Measurements from ENCODE around the gene RNLS. TPM values are rescaled to one million over a fixed set of nuclear protein-coding genes. Genes with fewer than 3 reads are reported as not detected.
A peak's percentile ranks its signal among the peaks of the same experiment; 100 is the strongest.

Gene RNLS
- total and polyA plus RNA-seq, 2 of the 4 experiments (the other 2 are of a cell fraction) = 4.5 to 7.0 TPM

DNA sequence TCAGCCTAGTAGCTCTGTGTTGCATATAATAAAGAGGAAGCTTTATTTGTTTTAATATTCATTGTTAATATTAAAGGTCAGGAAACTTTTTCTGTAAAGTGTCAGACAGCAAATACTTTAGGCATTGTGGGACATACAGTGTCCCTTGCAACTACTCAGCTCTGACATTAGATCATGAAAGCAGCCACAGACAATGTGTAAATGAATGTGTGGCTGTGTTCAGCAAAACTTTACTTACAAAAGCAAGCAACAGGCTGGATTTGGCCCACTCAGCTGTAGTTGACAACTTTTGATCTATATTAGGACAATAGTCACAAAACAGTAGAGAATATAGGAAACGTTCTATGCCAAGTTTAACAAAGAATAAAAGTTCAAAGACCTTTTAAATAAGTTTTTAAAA, 173.3 kb downstream of the RNLS start:
- ATAC-seq (ENCODE audit: low read depth) = no peak
- H3K23ac ChIP-seq (ENCODE audit: low read depth, low read length) = no peak overlapping the region
- H4K20me1 ChIP-seq (ENCODE audit: insufficient read depth, low read length) = no peaks in the 10 kb centered on the region
- WGBS, 2 experiments (ENCODE audit: extremely low coverage in 2 of 2, insufficient read length in 1 of 2) = no CpG with 5 or more reads among the region's 1 CpG
- H3K27me3 ChIP-seq (ENCODE audit: control insufficient read depth, insufficient read depth, low read length) = no peaks in the 10 kb centered on the region
- TF ChIP-seq, protein P1, sequence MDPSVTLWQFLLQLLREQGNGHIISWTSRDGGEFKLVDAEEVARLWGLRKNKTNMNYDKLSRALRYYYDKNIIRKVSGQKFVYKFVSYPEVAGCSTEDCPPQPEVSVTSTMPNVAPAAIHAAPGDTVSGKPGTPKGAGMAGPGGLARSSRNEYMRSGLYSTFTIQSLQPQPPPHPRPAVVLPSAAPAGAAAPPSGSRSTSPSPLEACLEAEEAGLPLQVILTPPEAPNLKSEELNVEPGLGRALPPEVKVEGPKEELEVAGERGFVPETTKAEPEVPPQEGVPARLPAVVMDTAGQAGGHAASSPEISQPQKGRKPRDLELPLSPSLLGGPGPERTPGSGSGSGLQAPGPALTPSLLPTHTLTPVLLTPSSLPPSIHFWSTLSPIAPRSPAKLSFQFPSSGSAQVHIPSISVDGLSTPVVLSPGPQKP (IDR thresholded peaks at IDR 0.05; ENCODE audit: borderline replicate concordance, low read depth, low read length) = no peak
- TF ChIP-seq BHLHE40 (IDR thresholded peaks at IDR 0.05; ENCODE audit: low read depth, low read length) (no peak), CHD1 (IDR thresholded peaks at IDR 0.05; ENCODE audit: low read depth, low read length) (no peak), NFE2L2 (IDR thresholded peaks at IDR 0.05; ENCODE audit: low read depth, low read length) (no peak), FOS (IDR thresholded peaks at IDR 0.05; ENCODE audit: low read depth, low read length) (no peak), MAFK (IDR thresholded peaks at IDR 0.05; ENCODE audit: low read depth, low read length) (no peak), CEBPB (IDR thresholded peaks at IDR 0.05; ENCODE audit: low read depth, low read length) (no peak), RCOR1 (IDR thresholded peaks at IDR 0.05; ENCODE audit: insufficient replicate concordance, low read length) (no peak), POLR2A (IDR thresholded peaks at IDR 0.05; ENCODE audit: low read depth, low read length) (no peak), SMC3 (IDR thresholded peaks at IDR 0.05; ENCODE audit: low read depth, low read length) (no peak), RAD21 (IDR thresholded peaks at IDR 0.05; ENCODE audit: low read length) (no peak), RFX5 (IDR thresholded peaks at IDR 0.05; ENCODE audit: low read depth, low read length) (no peak), MAZ (IDR thresholded peaks at IDR 0.05; ENCODE audit: borderline replicate concordance, low read depth, low read length) (no peak), MXI1 (IDR thresholded peaks at IDR 0.05; ENCODE audit: borderline replicate concordance, low read depth, low read length) (no peak)
- TF ChIP-seq, protein P2, sequence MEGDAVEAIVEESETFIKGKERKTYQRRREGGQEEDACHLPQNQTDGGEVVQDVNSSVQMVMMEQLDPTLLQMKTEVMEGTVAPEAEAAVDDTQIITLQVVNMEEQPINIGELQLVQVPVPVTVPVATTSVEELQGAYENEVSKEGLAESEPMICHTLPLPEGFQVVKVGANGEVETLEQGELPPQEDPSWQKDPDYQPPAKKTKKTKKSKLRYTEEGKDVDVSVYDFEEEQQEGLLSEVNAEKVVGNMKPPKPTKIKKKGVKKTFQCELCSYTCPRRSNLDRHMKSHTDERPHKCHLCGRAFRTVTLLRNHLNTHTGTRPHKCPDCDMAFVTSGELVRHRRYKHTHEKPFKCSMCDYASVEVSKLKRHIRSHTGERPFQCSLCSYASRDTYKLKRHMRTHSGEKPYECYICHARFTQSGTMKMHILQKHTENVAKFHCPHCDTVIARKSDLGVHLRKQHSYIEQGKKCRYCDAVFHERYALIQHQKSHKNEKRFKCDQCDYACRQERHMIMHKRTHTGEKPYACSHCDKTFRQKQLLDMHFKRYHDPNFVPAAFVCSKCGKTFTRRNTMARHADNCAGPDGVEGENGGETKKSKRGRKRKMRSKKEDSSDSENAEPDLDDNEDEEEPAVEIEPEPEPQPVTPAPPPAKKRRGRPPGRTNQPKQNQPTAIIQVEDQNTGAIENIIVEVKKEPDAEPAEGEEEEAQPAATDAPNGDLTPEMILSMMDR (conservative IDR thresholded peaks at IDR 0.05; ENCODE audit: low read depth, low read length) = no peak
- TF ChIP-seq, protein P3, sequence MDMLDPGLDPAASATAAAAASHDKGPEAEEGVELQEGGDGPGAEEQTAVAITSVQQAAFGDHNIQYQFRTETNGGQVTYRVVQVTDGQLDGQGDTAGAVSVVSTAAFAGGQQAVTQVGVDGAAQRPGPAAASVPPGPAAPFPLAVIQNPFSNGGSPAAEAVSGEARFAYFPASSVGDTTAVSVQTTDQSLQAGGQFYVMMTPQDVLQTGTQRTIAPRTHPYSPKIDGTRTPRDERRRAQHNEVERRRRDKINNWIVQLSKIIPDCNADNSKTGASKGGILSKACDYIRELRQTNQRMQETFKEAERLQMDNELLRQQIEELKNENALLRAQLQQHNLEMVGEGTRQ (IDR thresholded peaks at IDR 0.05; ENCODE audit: low read depth, low read length) = no peak
- H2BK5ac ChIP-seq (ENCODE audit: low read depth, low read length, poor library complexity, severe bottlenecking) = no peak overlapping the region
- no peak overlapping the region for H2AK5ac ChIP-seq (ENCODE audit: low read depth, low read length)
- no peaks in the 10 kb centered on the region for H3K9me3 ChIP-seq (ENCODE audit: control insufficient read depth, insufficient read depth, low read length)
- H3K4ac ChIP-seq (ENCODE audit: low read depth, low read length) = no peak overlapping the region
- no peak overlapping the region for H3K27ac ChIP-seq (ENCODE audit: insufficient read depth, low read length)
- no peaks in the 10 kb centered on the region for H3K9me1 ChIP-seq (ENCODE audit: insufficient read depth, low read length)
- no peak overlapping the region for H2BK15ac ChIP-seq (ENCODE audit: low read depth, low read length)
- no peak overlapping the region for H4K91ac ChIP-seq (ENCODE audit: insufficient read depth, low read depth, low read length)
- H2BK120ac ChIP-seq (ENCODE audit: low read depth, low read length) = no peak overlapping the region
- no peak overlapping the region for H4K5ac ChIP-seq (ENCODE audit: low read depth, low read length)
- H3K4me2 ChIP-seq (ENCODE audit: low read depth, low read length) = no peak overlapping the region
- ChIA-PET CTCF (interaction anchor here (0.5 kb wide), 1 partner anchor 210 kb away, joined by 3 read pairs; no protein-coding TSS in a partner anchor), POLR2A (ENCODE audit: unreplicated experiment) (no interaction called here)
- dilution Hi-C loops (cut with HindIII; ENCODE audit: low sequenced_read_pairs, unreplicated experiment) = no loop called here
- BruUV-seq (replicated peaks) = no TSS peak
- intact Hi-C loops (cut with micrococcal nuclease) = no loop called here
- no peak overlapping the region for H2BK20ac ChIP-seq (ENCODE audit: low read depth, low read length)
- H3K4me1 ChIP-seq (ENCODE audit: control insufficient read depth, insufficient read depth, low read length) = no peaks in the 10 kb centered on the region
- in situ Hi-C loops (cut with MboI; ENCODE audit: low sequenced_read_pairs) = no loop called here
- H2AK9ac ChIP-seq (replicated peaks; ENCODE audit: low read depth, low read length, poor library complexity) = no peak overlapping the region
- no peak for DNase-seq
- no peak overlapping the region for H3K18ac ChIP-seq (ENCODE audit: low read depth, low read length)
- no peak overlapping the region for H3K9ac ChIP-seq (ENCODE audit: low read depth, low read length)
- no peaks in the 10 kb centered on the region for H3K36me3 ChIP-seq (ENCODE audit: control insufficient read depth, insufficient read depth, low read length)
- no peak overlapping the region for H2AFZ ChIP-seq (replicated peaks; ENCODE audit: low read length, poor library complexity)
- H3K4me3 ChIP-seq (ENCODE audit: insufficient read depth, low read depth, low read length) = no peak overlapping the region
- H3K56ac ChIP-seq (ENCODE audit: extremely low read depth, insufficient read depth, low read length) = no peak overlapping the region
- H4K8ac ChIP-seq (ENCODE audit: low read depth in 2 of 2, low read length in 2 of 2) = no peak overlapping the region
- H3K79me1 ChIP-seq (ENCODE audit: low read depth in 1 of 2, low read length in 2 of 2) = no peaks in the 10 kb centered on the region
- H3K14ac ChIP-seq (replicated peaks; ENCODE audit: low read depth, low read length) = 0 out of 2 replicates have a peak overlapping the region, but pooled peaks have one; percentile 25

Data from IMR-90 (cell line).